Muscle of leg (tissue), 11 donors: ENCODE results near the gene OLFM2. TPM values are rescaled to one million over a fixed set of nuclear protein-coding genes. Genes with fewer than 3 reads are reported as not detected.
A peak's percentile ranks its signal among the peaks of the same experiment; 100 is the strongest.

Source experiments
- DNase-seq: peaks from one replicate; pipeline ENCODE4 v3.0.0; 2013
- H3K27ac ChIP-seq: one replicate; pipeline ENCODE4 v1.5.1; 2013; ENCODE audit warnings: mild to moderate bottlenecking, low read length, control low read depth
- H3K27me3 ChIP-seq: one replicate; pipeline ENCODE4 v1.6.1; 2013; ENCODE audit warnings: low read length; ENCODE audit not compliant: control insufficient read depth, insufficient read depth
- H3K36me3 ChIP-seq: one replicate; pipeline ENCODE4 v1.6.1; 2013; ENCODE audit warnings: low read length; ENCODE audit not compliant: control insufficient read depth, insufficient read depth
- H3K4me1 ChIP-seq: one replicate; pipeline ENCODE4 v1.6.1; 2013; ENCODE audit warnings: low read length; ENCODE audit not compliant: control insufficient read depth, insufficient read depth
- H3K4me3 ChIP-seq: one replicate; pipeline ENCODE4 v1.5.1; 2013; ENCODE audit warnings: low read length, control low read depth
- H3K9me3 ChIP-seq: replicated peaks from 2 replicates; pipeline ENCODE4 v1.6.1; 2013; ENCODE audit warnings: low read depth, low read length; ENCODE audit not compliant: control insufficient read depth
- WGBS: methylation state at CpG from one replicate; pipeline ENCODE4 v1.1.5; 2013; ENCODE audit warnings: missing lambda C conversion rate; ENCODE audit not compliant: insufficient coverage; 5-methylcytosine and 5-hydroxymethylcytosine counted together
- polyA plus RNA-seq, 8 donors: library from polyadenylated mRNA; unstranded; fragments of 120-200 nt; gene quantifications; one replicate each; pipeline versions ENCODE4 v1.2.1 to v1.2.3, GENCODE V29; 2013; ENCODE audit warnings: inconsistent platforms in 1 of 8, low replicate concordance in 1 of 8; ENCODE audit not compliant: insufficient read length in 8 of 8, insufficient read depth in 1 of 8
- total RNA-seq: library from RNA; stranded (reverse); fragments of 120-200 nt; gene quantifications from one replicate; pipeline ENCODE4 v1.2.4, GENCODE V29; 2013

Gene OLFM2
- total and polyA plus RNA-seq, 9 donors, result 13.1 to 52.0 (median 31.0) TPM

DNA sequence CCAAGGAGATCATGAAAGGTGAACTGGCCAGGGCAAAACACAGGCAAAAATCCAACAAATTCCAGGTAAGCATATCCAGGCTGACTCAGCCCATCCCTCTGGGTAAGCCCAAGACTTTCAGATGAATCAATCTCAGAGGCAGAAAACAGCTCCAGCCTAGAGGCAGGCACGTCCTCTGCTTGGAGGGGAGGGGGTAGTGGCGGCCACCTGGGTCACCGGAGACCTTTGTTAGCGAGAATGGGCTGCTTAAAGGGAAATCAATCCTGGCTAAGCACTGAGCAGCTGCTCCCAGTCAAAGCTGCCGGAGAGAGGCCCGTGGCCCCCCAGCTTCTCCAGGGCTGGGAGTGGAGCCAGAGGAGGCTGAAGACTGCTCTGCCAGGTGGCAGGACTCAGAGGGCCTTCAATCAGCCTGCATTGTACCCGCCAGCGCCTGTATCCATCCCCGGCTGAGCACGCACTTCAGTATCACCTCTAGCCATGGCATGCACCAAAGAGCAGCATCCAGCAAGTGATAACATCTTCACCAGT is 53.0 kb downstream of the OLFM2 start:
- Histone ChIP-seq H3K4me1 (peaks cover 26% of the 10 kb centered on the region), H3K27ac (no peak overlapping the region), H3K36me3 (no peaks in the 10 kb centered on the region), H3K4me3 (no peak overlapping the region), H3K27me3 (no peaks in the 10 kb centered on the region), H3K9me3 (no peaks in the 10 kb centered on the region)
- peak; percentile 82 for DNase-seq
- 5% methylated on average over 10 of the region's 10 CpGs for WGBS

DNA sequence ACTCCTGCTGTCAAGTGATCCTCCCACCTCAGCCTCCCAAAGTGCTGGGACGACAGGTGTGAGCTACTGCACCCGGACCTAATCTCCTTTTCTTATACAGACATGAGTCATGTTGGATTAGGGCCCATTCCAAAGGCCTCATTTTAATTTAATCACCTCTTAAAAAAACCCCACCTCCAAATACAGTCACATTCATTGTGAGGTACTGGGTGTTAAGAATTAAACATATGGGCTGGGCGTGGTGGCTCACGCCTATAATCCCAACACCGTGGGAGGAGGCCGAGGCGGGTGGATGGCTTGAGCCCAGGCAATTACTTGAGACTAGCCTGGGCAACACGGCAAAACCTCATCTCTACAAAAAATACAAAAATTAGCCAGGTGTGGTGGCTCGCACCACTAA is 54.6 kb downstream of the OLFM2 start:
- H3K4me1 ChIP-seq, result peaks cover 26% of the 10 kb centered on the region
- H3K4me3 ChIP-seq, result no peak overlapping the region
- H3K9me3 ChIP-seq, result no peaks in the 10 kb centered on the region
- no peaks in the 10 kb centered on the region for H3K27me3 ChIP-seq
- H3K36me3 ChIP-seq, result no peaks in the 10 kb centered on the region
- no peak for DNase-seq
- H3K27ac ChIP-seq, result no peak overlapping the region
- WGBS, result 75% methylated on average over 2 of the region's 9 CpGs

DNA sequence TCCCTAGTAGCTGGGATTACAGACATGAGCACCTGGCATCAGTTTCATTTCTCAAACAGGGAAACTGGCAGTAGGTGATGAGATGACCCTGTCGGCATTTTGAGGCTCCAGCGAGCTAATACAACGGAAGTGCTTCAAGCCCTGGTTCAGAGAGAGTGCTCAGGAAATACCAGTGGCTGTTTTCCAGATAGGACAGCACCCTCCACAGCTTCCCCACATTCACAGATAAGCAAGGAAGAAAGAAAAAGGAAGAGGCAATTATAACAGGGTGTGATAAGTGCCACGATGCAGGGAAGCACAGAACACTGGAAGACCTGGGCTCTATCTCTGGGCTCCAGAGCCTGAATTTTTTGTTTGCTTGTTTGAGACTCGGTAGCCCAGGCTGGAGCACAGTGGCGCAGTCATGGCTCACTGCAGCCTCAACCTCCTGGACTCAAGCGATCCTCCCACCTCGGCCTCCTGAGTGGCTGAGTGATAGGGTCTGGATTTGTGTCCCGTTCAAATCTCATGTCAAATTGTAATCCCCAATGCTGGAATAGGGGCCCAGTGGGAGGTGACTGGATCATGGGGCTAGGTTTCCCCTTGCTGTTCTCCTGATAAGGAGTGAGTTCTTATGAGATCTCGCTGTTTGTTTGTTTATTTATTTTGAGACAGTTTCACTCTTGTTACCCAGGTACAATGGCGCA is 57.7 kb downstream of the OLFM2 start:
- Histone ChIP-seq H3K27ac (no peak overlapping the region), H3K4me1 (peaks cover 8% of the 10 kb centered on the region), H3K9me3 (no peaks in the 10 kb centered on the region), H3K36me3 (no peaks in the 10 kb centered on the region), H3K27me3 (no peaks in the 10 kb centered on the region), H3K4me3 (no peak overlapping the region)
- DNase-seq, result no peak
- WGBS, result 72% methylated on average over 6 of the region's 11 CpGs

DNA sequence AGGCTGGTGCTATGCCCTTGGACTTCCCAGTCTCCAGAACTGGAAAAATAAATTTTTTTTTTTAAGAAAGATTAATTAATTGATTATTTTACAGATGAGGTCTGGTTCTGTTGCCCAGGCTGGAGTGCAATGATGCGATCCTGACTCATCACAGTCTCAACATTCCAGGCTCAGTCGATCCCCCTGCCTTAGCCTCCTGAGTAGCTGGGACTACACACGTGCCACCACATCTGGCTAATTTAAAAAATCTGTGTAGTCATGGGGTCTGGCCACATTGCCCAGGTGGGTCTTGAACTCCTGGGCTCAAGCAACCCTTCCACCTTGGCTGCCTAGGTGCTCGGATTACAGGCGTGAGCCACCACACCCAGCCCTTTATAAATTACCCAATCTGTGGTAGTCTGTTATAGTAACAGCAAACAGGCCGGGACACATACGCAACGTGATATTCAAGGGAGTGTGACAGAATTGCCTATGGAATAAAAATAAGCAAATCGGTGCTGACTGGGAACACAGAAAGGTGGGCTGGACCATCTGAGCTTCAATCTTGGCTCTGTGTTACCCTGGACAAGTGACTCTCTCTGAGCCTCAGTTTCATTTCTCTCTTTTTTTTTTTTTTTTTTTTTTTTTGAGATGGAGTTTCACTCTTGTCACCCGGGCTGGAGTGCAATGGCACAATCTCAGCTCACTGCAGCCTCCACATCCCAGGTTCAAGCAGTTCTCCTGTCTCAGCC is 58.4 kb downstream of the OLFM2 start:
- 86% methylated on average over 4 of the region's 10 CpGs for WGBS
- H3K4me1 ChIP-seq, result peaks cover under 1% of the 10 kb centered on the region
- no peak overlapping the region for H3K27ac ChIP-seq
- no peak for DNase-seq
- no peaks in the 10 kb centered on the region for H3K9me3 ChIP-seq
- no peak overlapping the region for H3K4me3 ChIP-seq
- H3K36me3 ChIP-seq, result no peaks in the 10 kb centered on the region
- H3K27me3 ChIP-seq, result no peaks in the 10 kb centered on the region

DNA sequence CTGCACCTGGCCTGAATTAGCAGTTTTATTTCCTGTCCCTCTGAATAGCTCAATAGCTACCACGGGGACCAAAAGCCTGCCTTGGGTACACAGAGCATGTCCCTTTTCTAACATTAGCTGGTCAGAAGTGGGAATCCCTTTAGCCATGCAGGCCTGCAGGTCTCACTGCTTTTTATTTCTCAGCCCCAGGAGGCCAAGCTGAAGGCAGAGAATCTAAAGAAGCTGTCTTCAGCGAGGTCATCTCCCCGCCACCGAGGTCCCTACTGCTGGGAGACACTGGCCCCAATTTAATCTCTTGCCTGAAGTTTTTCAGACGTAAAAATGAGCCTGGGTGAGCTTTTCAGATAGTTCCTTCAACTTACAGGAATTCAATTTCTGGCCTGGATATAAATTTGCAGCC is 60.5 kb downstream of the OLFM2 start:
- no peaks in the 10 kb centered on the region for H3K27me3 ChIP-seq
- DNase-seq, result no peak
- no peaks in the 10 kb centered on the region for H3K36me3 ChIP-seq
- no peak overlapping the region for H3K4me3 ChIP-seq
- H3K4me1 ChIP-seq, result no peaks in the 10 kb centered on the region
- no peak overlapping the region for H3K27ac ChIP-seq
- WGBS, result 41% methylated on average over 4 of the region's 5 CpGs
- H3K9me3 ChIP-seq, result no peaks in the 10 kb centered on the region

DNA sequence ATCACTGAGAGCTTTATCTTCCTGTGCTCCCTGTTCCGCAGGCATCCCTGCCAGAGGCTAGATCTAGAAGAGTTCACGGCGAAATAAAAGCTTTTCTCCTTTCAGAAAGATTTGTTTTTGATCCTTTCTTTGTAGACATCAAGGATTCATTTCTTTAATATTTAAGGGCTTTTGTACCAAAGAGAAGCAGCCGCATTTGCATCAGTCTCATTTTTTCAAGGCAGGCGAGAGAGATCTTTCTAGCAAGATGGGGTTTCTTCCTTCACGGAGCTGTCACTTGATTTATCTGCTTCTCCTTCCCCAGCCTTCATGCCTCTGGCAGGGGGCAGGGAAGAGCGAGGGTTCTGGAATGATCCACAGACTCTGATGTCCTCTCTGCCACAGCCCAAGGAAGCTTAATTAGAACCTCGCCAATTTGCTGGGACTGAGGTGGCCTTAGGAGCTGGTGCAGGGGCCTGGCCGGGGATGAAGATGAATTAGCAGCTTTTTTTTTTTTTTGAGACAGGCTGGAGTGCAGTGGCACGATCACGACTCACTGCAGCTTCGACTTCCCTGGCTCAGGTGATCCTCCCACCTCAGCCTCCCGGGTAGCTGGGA is 61.2 kb downstream of the OLFM2 start:
- 17% methylated on average over 1 of the region's 13 CpGs for WGBS
- Histone ChIP-seq H3K27me3 (no peaks in the 10 kb centered on the region), H3K9me3 (no peaks in the 10 kb centered on the region), H3K4me1 (no peaks in the 10 kb centered on the region), H3K27ac (no peak overlapping the region), H3K4me3 (no peak overlapping the region), H3K36me3 (no peaks in the 10 kb centered on the region)
- DNase-seq, result no peak

- no peak overlapping the region for H3K27ac ChIP-seq
- no peaks in the 10 kb centered on the region for H3K9me3 ChIP-seq
- no peak overlapping the region for H3K4me3 ChIP-seq
- no peaks in the 10 kb centered on the region for H3K36me3 ChIP-seq
- DNase-seq, result no peak
- H3K4me1 ChIP-seq, result no peaks in the 10 kb centered on the region
- no peaks in the 10 kb centered on the region for H3K27me3 ChIP-seq
- WGBS, result 91% methylated on average over 6 of the region's 8 CpGs
Measured at GRCh38 chr19:9872618-9873242, 63.6 kb downstream of the OLFM2 start.

GRCh38 chr19:9871626-9872338 is 64.5 kb downstream of the OLFM2 start:
- H3K27me3 ChIP-seq, result no peaks in the 10 kb centered on the region
- H3K36me3 ChIP-seq, result no peaks in the 10 kb centered on the region
- no peaks in the 10 kb centered on the region for H3K4me1 ChIP-seq
- WGBS, result 82% methylated on average over 11 of the region's 16 CpGs
- no peak overlapping the region for H3K4me3 ChIP-seq
- no peaks in the 10 kb centered on the region for H3K9me3 ChIP-seq
- H3K27ac ChIP-seq, result no peak overlapping the region
- no peak for DNase-seq

DNA sequence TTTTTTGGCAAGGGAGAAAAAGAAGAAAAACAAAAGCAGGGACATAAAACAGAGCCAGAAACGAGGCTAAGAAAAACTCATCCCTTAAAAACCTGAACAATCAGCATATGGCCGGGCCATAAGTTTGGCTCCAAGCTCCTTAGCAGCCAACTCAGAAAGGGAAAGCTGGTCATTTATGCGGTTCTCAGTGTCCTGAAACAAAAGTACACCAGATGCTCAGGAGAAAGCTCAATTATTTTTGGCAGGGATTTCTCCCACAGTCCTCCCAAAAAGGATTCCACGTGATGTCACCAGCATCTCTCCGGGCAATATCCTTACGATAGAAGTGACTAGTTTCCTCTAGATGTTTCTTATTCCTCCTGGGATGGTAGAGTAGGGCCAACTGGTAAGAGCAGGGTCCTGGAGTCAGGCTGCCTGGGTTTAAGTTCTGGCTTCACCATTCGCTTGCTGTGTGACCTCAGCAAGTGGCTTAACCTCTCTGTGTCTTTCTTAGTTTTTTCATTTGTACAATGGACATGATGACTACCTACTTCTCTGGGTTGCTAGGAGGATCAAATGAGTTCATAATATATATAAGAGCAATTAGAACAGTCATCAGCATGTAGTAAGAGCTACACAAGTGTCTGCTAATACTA is 67.2 kb downstream of the OLFM2 start:
- DNase-seq, result peak; percentile 51
- 30% methylated on average over 3 of the region's 7 CpGs for whole genome bisulfite sequencing
- no peaks in the 10 kb centered on the region for H3K27me3 ChIP-seq
- no peaks in the 10 kb centered on the region for H3K9me3 ChIP-seq
- H3K4me1 ChIP-seq, result peaks cover 4% of the 10 kb centered on the region
- no peaks in the 10 kb centered on the region for H3K36me3 ChIP-seq
- no peak overlapping the region for H3K4me3 ChIP-seq
- no peak overlapping the region for H3K27ac ChIP-seq
